Hippocampal formation (tissue), 2 donors: ENCODE results near the gene MAP3K5.

Experiments
- DNase-seq, 2 donors: peaks; one replicate each; lab custom pipeline; 2025; lab: John Stamatoyannopoulos, UW

The MAP3K5 gene

GRCh38 chr6:136544326-136544725 lies 248.0 kb downstream of the MAP3K5 start:
- DNase-seq: no peak

- no peak for DNase-seq
Measured at GRCh38 chr6:136541395-136541794, 250.9 kb downstream of the MAP3K5 start.

GRCh38 chr6:136539967-136540652 lies 252.2 kb downstream of the MAP3K5 start:
- no peak for DNase-seq

- DNase-seq: no peak
Measured at GRCh38 chr6:136538836-136539235, 253.4 kb downstream of the MAP3K5 start.

- no peak for DNase-seq
Measured at GRCh38 chr6:136535880-136536650, 256.2 kb downstream of the MAP3K5 start.

- no peak for DNase-seq
Measured at GRCh38 chr6:136535017-136535765, 257.1 kb downstream of the MAP3K5 start.

- DNase-seq: no peak
Measured at GRCh38 chr6:136534268-136534667, 258.0 kb downstream of the MAP3K5 start.

- no peak for DNase-seq
Measured at GRCh38 chr6:136533487-136533886, 258.8 kb downstream of the MAP3K5 start.

GRCh38 chr6:136532030-136532429 lies 260.2 kb downstream of the MAP3K5 start:
- DNase-seq: peak; percentile 13 to 54

GRCh38 chr6:136529710-136530109 lies 262.6 kb downstream of the MAP3K5 start:
- no peak for DNase-seq

- DNase-seq: no peak
Measured at GRCh38 chr6:136528477-136528876, 263.8 kb downstream of the MAP3K5 start.

- no peak for DNase-seq
Measured at GRCh38 chr6:136527831-136528230, 264.4 kb downstream of the MAP3K5 start.

GRCh38 chr6:136526937-136527336 lies 265.3 kb downstream of the MAP3K5 start:
- DNase-seq: peak in 1 of 2 donors; percentile 47

- DNase-seq: peak; percentile 76 to 91
Measured at GRCh38 chr6:136526196-136526930, 265.9 kb downstream of the MAP3K5 start.

GRCh38 chr6:136525586-136526195 lies 266.6 kb downstream of the MAP3K5 start:
- DNase-seq: peak; percentile 50 to 87

- peak; percentile 19 to 74 for DNase-seq
Measured at GRCh38 chr6:136524936-136525413, 267.3 kb downstream of the MAP3K5 start.

- peak in 1 of 2 donors; percentile 49 for DNase-seq
Measured at GRCh38 chr6:136524339-136524935, 267.8 kb downstream of the MAP3K5 start.

GRCh38 chr6:136523196-136523595 lies 269.1 kb downstream of the MAP3K5 start:
- peak; percentile 12 to 63 for DNase-seq

GRCh38 chr6:136522636-136523035 lies 269.6 kb downstream of the MAP3K5 start:
- DNase-seq: no peak

GRCh38 chr6:136521911-136522310 lies 270.4 kb downstream of the MAP3K5 start:
- DNase-seq: no peak

- DNase-seq: no peak
Measured at GRCh38 chr6:136521427-136521826, 270.9 kb downstream of the MAP3K5 start.
